ENCODE results near the gene YWHAE. TPM values are rescaled to one million over a fixed set of nuclear protein-coding genes. Genes with fewer than 3 reads are reported as not detected.
A peak's percentile ranks its signal among the peaks of the same experiment; 100 is the strongest.

YWHAE gene
- total and polyA plus RNA-seq, 9 of the 15 experiments (the other 6 are each of a cell fraction or from before 2014, with no cell fraction given) = 184 to 727 (median 448) TPM

DNA sequence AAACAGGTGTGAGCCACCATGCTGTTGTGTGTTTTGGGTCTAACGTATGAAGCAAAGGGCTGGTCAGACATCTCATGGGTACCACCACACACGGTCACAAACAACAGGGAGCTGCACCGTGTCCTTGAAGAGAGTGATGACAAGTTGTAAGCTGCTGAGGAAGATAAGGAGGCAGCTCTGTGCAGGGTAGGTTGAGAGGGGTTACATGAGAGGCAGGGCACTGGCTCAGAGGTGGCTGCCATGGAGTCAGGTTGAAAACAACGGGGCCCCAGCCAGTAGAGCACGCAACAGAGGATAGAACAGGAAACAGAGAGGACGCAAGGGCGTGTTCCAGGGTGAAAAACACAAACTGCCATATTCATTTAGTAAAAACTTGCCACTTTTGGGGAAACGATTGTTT, 68.3 kb downstream of the YWHAE start (continued):
- no peak for TF ChIP-seq NR2C2 (CRISPR knock-in tag; IDR thresholded peaks at IDR 0.05)
- TF ChIP-seq NR2C2 (tag; IDR thresholded peaks at IDR 0.05) = peak; percentile 39; the same call in 1 of the 2 replicates
- TF ChIP-seq L3MBTL2 (IDR thresholded peaks at IDR 0.05) = no peak
- no peak for TF ChIP-seq HEY1 (CRISPR knock-in tag; IDR thresholded peaks at IDR 0.05; ENCODE audit: borderline replicate concordance)
- 0 out of 4 replicates have a peak, but pooled peaks of 1 of the 2 experiments have one; percentile 19 for TF ChIP-seq KDM1A (IDR thresholded peaks at IDR 0.05)
- TF ChIP-seq ZFP1 (CRISPR knock-in tag; IDR thresholded peaks at IDR 0.05) = no peak
- TF ChIP-seq ZFP36 (IDR thresholded peaks at IDR 0.05; ENCODE audit: low read depth, low read length, partially characterized antibody) = peak; percentile 9
- no peak for TF ChIP-seq CBFB (CRISPR knock-in tag; IDR thresholded peaks at IDR 0.05)
- TF ChIP-seq ZNF143 (CRISPR knock-in tag; IDR thresholded peaks at IDR 0.05) = no peak
- TF ChIP-seq CREB1 (IDR thresholded peaks at IDR 0.05) = no peak
- TF ChIP-seq CREB1 (CRISPR knock-in tag; IDR thresholded peaks at IDR 0.05) = no peak
- TF ChIP-seq ARNT (IDR thresholded peaks at IDR 0.05) = no peak
- no peak for TF ChIP-seq STAG1 (CRISPR knock-in tag; IDR thresholded peaks at IDR 0.05; ENCODE audit: borderline replicate concordance)
- no peak for TF ChIP-seq SETDB1 (IDR thresholded peaks at IDR 0.05; ENCODE audit: low read length)
- TF ChIP-seq RREB1 (CRISPR knock-in tag; IDR thresholded peaks at IDR 0.05) = no peak
- no peak for TF ChIP-seq PTRF (tag; IDR thresholded peaks at IDR 0.05)
- TF ChIP-seq DEAF1 (CRISPR knock-in tag; IDR thresholded peaks at IDR 0.05) = no peak
- TF ChIP-seq ATF7 (IDR thresholded peaks at IDR 0.05) = no peak

Measured in K562 (cell line).